Stimulated activated CD4-positive, alpha-beta T cell treated with anti-CD3 and anti-CD28 coated beads, Interleukin-1b, Interleukin-23, amount 100 ng/mL, for 1 hour (primary cell): ENCODE results near the gene BAG2.

ENCODE experiments used
- DNase-seq, 2 donors: peaks; one replicate each; pipeline ENCODE4 v3.0.0-alpha.2; 2020; ENCODE audit warnings: low read depth in 2 of 2

The BAG2 gene

GRCh38 chr6:57172136-57173055 lies at the start of gene BAG2:
TSS of gene BAG2 (plus strand) at chr6:57172326. CDS start at chr6:57172698, 372 bp downstream.
- DNase-seq, result peak; percentile 51 to 79

GRCh38 chr6:57123111-57123510 lies 49.0 kb upstream of the BAG2 start:
- DNase-seq, result no peak

GRCh38 chr6:57127763-57128162 lies 44.4 kb upstream of the BAG2 start:
- no peak for DNase-seq

- no peak for DNase-seq
Observed at GRCh38 chr6:57130661-57131177, 41.4 kb upstream of the BAG2 start.

GRCh38 chr6:57134954-57135353 lies 37.2 kb upstream of the BAG2 start:
- DNase-seq, result no peak

GRCh38 chr6:57135885-57136284 lies 36.2 kb upstream of the BAG2 start:
- DNase-seq, result no peak

GRCh38 chr6:57137350-57137749 lies 34.8 kb upstream of the BAG2 start:
- no peak for DNase-seq

- DNase-seq, result no peak
Observed at GRCh38 chr6:57138026-57138425, 34.1 kb upstream of the BAG2 start.

- DNase-seq, result no peak
Observed at GRCh38 chr6:57141451-57142177, 30.5 kb upstream of the BAG2 start.

- DNase-seq, result no peak
Observed at GRCh38 chr6:57142178-57142525, 30.0 kb upstream of the BAG2 start.

GRCh38 chr6:57143690-57144089 lies 28.4 kb upstream of the BAG2 start:
- DNase-seq, result no peak

- DNase-seq, result no peak
Observed at GRCh38 chr6:57147401-57147800, 24.7 kb upstream of the BAG2 start.

GRCh38 chr6:57147955-57148858 lies 23.9 kb upstream of the BAG2 start:
- no peak for DNase-seq

GRCh38 chr6:57158658-57159057 lies 13.5 kb upstream of the BAG2 start:
- no peak for DNase-seq

GRCh38 chr6:57159127-57159526 lies 13.0 kb upstream of the BAG2 start:
- no peak for DNase-seq

- DNase-seq, result no peak
Observed at GRCh38 chr6:57162028-57162427, 10.1 kb upstream of the BAG2 start.

GRCh38 chr6:57162516-57162915 lies 9.6 kb upstream of the BAG2 start:
- DNase-seq, result no peak

- DNase-seq, result no peak
Observed at GRCh38 chr6:57163956-57164355, 8.2 kb upstream of the BAG2 start.

GRCh38 chr6:57165080-57165479 lies 7.0 kb upstream of the BAG2 start:
- no peak for DNase-seq

- no peak for DNase-seq
Observed at GRCh38 chr6:57173056-57173885, 1.1 kb downstream of the BAG2 start.
